K562 (cell line): ENCODE data around the gene BEST2. TPM values are rescaled to one million over a fixed set of nuclear protein-coding genes. Genes with fewer than 3 reads are reported as not detected.
A peak's percentile ranks its signal among the peaks of the same experiment; 100 is the strongest.

Source experiments
- CC2D1A ChIP-seq: fragments of 450-650 bp; IDR thresholded peaks from 2 replicates; pipeline ENCODE4 v1.6.1; 2017; ENCODE audit warnings: mild to moderate bottlenecking
- CREB3 ChIP-seq: fragments of 450-650 bp; conservative IDR thresholded peaks from 2 replicates; pipeline ENCODE4 v1.6.1; 2016; ENCODE audit warnings: missing genetic modification characterization, low read depth, mild to moderate bottlenecking, missing compliant biosample characterization, moderate library complexity
- ESRRA ChIP-seq: fragments of 450-650 bp; IDR thresholded peaks from 2 replicates; pipeline ENCODE4 v1.6.1; 2014; ENCODE audit warnings: low read depth, mild to moderate bottlenecking, moderate library complexity, borderline replicate concordance
- LEF1 ChIP-seq: fragments of 450-650 bp; IDR thresholded peaks from 2 replicates; pipeline ENCODE4 v1.6.1; 2016; ENCODE audit warnings: mild to moderate bottlenecking
- MAZ ChIP-seq, 2 experiments: fragments of 450-650 bp in 1 of 2; sonication (generic) in 1 of 2; formaldehyde crosslinking; IDR thresholded peaks in 1 of 2; conservative IDR thresholded peaks in 1 of 2; 2 replicates each; pipeline versions ENCODE4 v1.4.0 to v1.5.0; 2020; ENCODE audit warnings: mild to moderate bottlenecking in 1 of 2, missing genetic modification reagents in 1 of 2
- MTA3 ChIP-seq: fragments of 450-650 bp; formaldehyde crosslinking; IDR thresholded peaks from 2 replicates; pipeline ENCODE4 v1.6.1; 2017; ENCODE audit warnings: mild to moderate bottlenecking, borderline replicate concordance
- POLR2AphosphoS5 ChIP-seq: IDR thresholded peaks from 2 replicates; pipeline ENCODE4 v1.6.1; 2011; ENCODE audit warnings: mild to moderate bottlenecking, low read depth, low read length, moderate library complexity; ENCODE audit not compliant: control insufficient read depth, insufficient read depth
- REST ChIP-seq, 2 experiments: fragments of 450-650 bp; formaldehyde crosslinking in 1 of 2; IDR thresholded peaks; 2 replicates each; pipeline versions ENCODE4 v1.4.0 to v1.6.1; 2014 to 2020; ENCODE audit warnings: mild to moderate bottlenecking in 2 of 2, borderline replicate concordance in 1 of 2, low read depth in 1 of 2
- YY1 ChIP-seq, 3 experiments: IDR thresholded peaks; 2 replicates each; pipeline ENCODE4 v1.6.1; 2011; ENCODE audit warnings: low read length in 2 of 3, mild to moderate bottlenecking in 2 of 3, moderate library complexity in 2 of 3, borderline replicate concordance in 1 of 3, control low read depth in 1 of 3, low read depth in 1 of 3; ENCODE audit not compliant: insufficient read depth in 3 of 3, insufficient replicate concordance in 2 of 3, control insufficient read depth in 1 of 3, insufficient read length in 1 of 3; ENCODE audit errors: extremely low read depth in 1 of 3
- ZBTB26 ChIP-seq: fragments of 450-650 bp; formaldehyde crosslinking; IDR thresholded peaks from 2 replicates; pipeline ENCODE4 v1.4.0; 2022; ENCODE audit warnings: missing genetic modification characterization
- ZKSCAN1 ChIP-seq: fragments of 150-350 bp; IDR thresholded peaks from 2 replicates; pipeline ENCODE4 v1.6.1; 2016; ENCODE audit warnings: low read depth, low read length
- ZNF232 ChIP-seq: sonication (generic); formaldehyde crosslinking; IDR thresholded peaks from 2 replicates; pipeline ENCODE4 v1.8.0; 2022; ENCODE audit warnings: mild to moderate bottlenecking, missing genetic modification reagents
- ZNF280B ChIP-seq: fragments of 250-450 bp; sonication (Bioruptor Pico); IDR thresholded peaks from 2 replicates; pipeline ENCODE4 v1.5.1; 2021; ENCODE audit warnings: mild to moderate bottlenecking
- ZNF589 ChIP-seq: fragments of 200-800 bp; sonication (Bioruptor generic); IDR thresholded peaks from 2 replicates; pipeline ENCODE4 v1.6.1; 2016; ENCODE audit warnings: low read depth, missing genetic modification characterization, missing compliant biosample characterization
- polyA plus RNA-seq, 8 experiments: library from polyadenylated mRNA; depleted of rRNA in 4 of 8; stranded (reverse) in 5 of 8; unstranded in 3 of 8; fragments of >200 nt; fragmentation: Nextera tagmentation in 2 of 8; fragmentation: Illumina TruSeq in 1 of 8; extraction: Ambion mirVana in 2 of 8; extraction: Trizol in 1 of 8; gene quantifications; 2 replicates each; pipeline versions ENCODE4 v1.2.1 to v1.2.3, GENCODE V29; 2011 to 2014; ENCODE audit warnings: inconsistent platforms in 1 of 8, missing spikeins in 1 of 8
- total RNA-seq, 7 experiments: library from RNA; depleted of rRNA in 6 of 7; stranded (reverse); fragments of >200 nt in 6 of 7; fragmentation: Illumina TruSeq in 2 of 7; extraction: Trizol in 2 of 7; gene quantifications; 2 replicates each; pipeline versions ENCODE4 v1.2.1 to v1.2.3, GENCODE V29; 2011 to 2021; ENCODE audit warnings: low replicate concordance in 1 of 7

Gene BEST2
- total and polyA plus RNA-seq, 9 of the 15 experiments (the other 6 are each of a cell fraction or from before 2014, with no cell fraction given): not detected

- peak; percentile 33; the same call in 1 of the 2 replicates for TF ChIP-seq REST (IDR thresholded peaks at IDR 0.05; ENCODE audit: borderline replicate concordance)
- no peak for TF ChIP-seq REST (CRISPR knock-in tag; IDR thresholded peaks at IDR 0.05; ENCODE audit: low read depth)
- TF ChIP-seq CREB3 (tag): no peak
- TF ChIP-seq MTA3: peak; percentile 67; the same call in 1 of the 2 replicates
- TF ChIP-seq ZNF280B (CRISPR knock-in tag): no peak
- no peak for TF ChIP-seq YY1 (IDR thresholded peaks at IDR 0.05; ENCODE audit: borderline replicate concordance in 1 of 3, control insufficient read depth in 1 of 3, extremely low read depth in 1 of 3, insufficient read depth in 3 of 3, insufficient read length in 1 of 3, insufficient replicate concordance in 2 of 3, low read depth in 1 of 3, low read length in 2 of 3)
- peak; percentile 95 for TF ChIP-seq ZNF589 (CRISPR knock-in tag)
- peak; percentile 66; the same call in 1 of the 2 replicates for TF ChIP-seq ZKSCAN1
- no peak for TF ChIP-seq ZNF232 (CRISPR knock-in tag)
- peak; percentile 71; the same call in 1 of the 2 replicates for TF ChIP-seq CC2D1A
- TF ChIP-seq POLR2AphosphoS5: peak; percentile 89
- 0 out of 2 replicates have a peak, but pooled peaks have one; percentile 31 for TF ChIP-seq ZBTB26 (CRISPR knock-in tag)
- no peak for TF ChIP-seq ESRRA
- TF ChIP-seq MAZ (CRISPR knock-in tag; conservative IDR thresholded peaks at IDR 0.05 in 1 of 2, IDR thresholded peaks at IDR 0.05 in 1 of 2): peak in 1 of 2 experiments; percentile 50; a peak in 2 of 4 replicates
- peak; percentile 91 for TF ChIP-seq LEF1
Measured at GRCh38 chr19:12784394-12784870, 32.8 kb downstream of the BEST2 start (continued).
